Coronary artery (tissue), 2 donors: ENCODE results near the gene ACTA1.
"Not testable (repeated sequence)": the region's sequence is repeated elsewhere in the genome, so short reads cannot be mapped to it uniquely, and the experiment has no call there.

Source experiments
- DNase-seq: peaks from one replicate; pipeline ENCODE4 v3.0.0-alpha.2; 2017; ENCODE audit warnings: low spot score
- H3K27ac ChIP-seq, 2 donors: fragments of 200-600 bp; sonication (generic); one replicate each; pipeline ENCODE4 v1.5.1; 2016 to 2019
- H3K4me3 ChIP-seq: fragments of 200-600 bp; sonication (generic); 2 replicates; pipeline ENCODE4 v1.5.1; 2016; ENCODE audit warnings: mild to moderate bottlenecking, moderate library complexity
- TF ChIP-seq, protein P1 (sequence below): fragments of 200-600 bp; sonication (generic); IDR thresholded peaks from one replicate; pipeline ENCODE4 v1.5.1; 2019; ENCODE audit warnings: antibody characterized with exemption

Gene ACTA1

DNA sequence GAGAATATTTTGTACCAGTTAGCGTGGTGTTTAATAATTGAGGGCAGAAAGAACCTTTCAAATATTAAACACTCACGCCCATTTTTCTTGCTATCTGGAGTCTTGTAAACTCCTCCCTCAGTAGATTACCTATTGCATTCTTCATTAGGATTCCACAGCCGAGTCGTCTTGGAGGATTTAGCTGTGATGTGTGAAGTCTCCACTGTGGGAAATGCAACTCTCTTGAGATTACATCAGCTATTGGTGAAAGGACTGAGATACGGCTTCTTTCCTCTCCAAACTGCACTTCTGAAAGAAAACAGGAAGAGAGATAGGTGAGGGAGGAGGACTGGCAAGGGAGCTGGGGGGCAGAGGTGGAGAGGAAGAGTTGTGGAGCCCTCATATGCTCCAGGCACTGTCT lies 36.1 kb downstream of the ACTA1 start:
- no peak overlapping the region for H3K4me3 ChIP-seq
- DNase-seq, result no peak

DNA sequence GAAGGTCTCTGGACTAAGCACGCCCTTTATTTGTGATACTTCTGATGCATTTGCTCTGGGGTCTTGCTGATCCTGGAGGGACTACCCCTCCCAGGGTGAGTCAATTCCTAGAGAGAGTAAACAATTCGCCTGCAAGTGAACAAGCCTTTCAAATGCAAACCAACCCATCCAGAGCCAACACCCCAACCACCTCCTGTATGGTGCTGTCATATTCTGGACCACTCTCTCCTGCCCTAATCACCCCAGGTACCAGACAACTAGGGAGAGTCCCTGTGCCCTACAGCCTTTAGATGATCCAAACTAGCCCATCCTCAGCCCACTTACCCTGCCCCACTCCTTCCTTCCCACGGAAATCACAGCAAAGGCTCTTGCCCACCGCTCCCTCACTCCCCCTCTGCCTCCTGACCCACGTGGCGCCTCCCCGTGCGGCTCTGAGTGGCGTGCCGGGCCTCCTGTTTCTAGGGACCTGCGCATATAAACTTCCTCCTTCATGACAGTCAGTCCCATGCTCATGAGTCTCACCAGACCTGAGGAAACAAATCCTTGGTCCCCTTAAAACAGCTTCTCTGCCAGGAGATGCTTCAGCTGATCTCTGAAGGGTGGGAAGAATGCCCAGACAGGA lies 37.2 kb downstream of the ACTA1 start:
- DNase-seq, result no peak
- Histone ChIP-seq H3K27ac (no peak overlapping the region), H3K4me3 (no peak overlapping the region)
- TF ChIP-seq, protein P1, sequence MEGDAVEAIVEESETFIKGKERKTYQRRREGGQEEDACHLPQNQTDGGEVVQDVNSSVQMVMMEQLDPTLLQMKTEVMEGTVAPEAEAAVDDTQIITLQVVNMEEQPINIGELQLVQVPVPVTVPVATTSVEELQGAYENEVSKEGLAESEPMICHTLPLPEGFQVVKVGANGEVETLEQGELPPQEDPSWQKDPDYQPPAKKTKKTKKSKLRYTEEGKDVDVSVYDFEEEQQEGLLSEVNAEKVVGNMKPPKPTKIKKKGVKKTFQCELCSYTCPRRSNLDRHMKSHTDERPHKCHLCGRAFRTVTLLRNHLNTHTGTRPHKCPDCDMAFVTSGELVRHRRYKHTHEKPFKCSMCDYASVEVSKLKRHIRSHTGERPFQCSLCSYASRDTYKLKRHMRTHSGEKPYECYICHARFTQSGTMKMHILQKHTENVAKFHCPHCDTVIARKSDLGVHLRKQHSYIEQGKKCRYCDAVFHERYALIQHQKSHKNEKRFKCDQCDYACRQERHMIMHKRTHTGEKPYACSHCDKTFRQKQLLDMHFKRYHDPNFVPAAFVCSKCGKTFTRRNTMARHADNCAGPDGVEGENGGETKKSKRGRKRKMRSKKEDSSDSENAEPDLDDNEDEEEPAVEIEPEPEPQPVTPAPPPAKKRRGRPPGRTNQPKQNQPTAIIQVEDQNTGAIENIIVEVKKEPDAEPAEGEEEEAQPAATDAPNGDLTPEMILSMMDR, result no peak

More for the DNA sequence above, 36.1 kb downstream of the ACTA1 start:
- TF ChIP-seq, protein P1, result no peak
- no peak overlapping the region for H3K27ac ChIP-seq

DNA sequence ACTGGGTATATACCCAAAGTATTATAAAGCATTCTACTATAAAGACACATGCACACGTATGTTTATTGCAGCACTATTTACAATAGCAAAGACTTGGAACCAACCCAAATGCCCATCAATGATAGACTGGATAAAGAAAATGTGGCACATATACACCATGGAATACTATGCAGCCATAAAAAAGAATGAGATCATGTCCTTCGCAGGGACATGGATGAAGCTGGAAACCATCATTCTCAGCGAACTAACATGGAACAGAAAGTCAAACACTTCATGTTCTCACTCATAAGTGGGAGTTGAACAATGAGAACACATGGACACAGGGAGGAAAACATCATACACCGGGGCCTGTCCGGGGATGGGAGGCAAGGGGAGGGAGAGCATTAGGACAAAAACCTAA lies 39.4 kb downstream of the ACTA1 start:
- DNase-seq, H3K27ac ChIP-seq, H3K4me3 ChIP-seq: not testable (repeated sequence)

DNA sequence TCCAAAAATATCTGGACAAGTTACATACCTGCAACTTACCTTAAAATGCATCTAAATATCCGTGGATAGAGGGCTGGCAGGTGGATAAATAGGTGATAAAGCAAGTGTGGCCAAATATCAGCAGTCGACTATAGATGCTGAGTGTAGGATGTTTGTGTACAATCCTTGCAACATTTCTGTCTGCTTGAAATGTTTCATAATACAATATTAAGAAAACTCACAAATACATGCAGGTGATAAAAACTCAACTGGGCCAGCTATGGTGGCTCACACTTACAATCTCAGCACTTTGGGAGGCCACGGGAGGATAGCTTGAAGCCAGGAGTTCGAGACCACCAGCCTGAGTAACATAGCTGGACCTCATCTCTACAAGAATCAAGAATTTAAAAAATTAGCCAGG lies 41.0 kb downstream of the ACTA1 start:
- DNase-seq, result no peak
- Histone ChIP-seq H3K27ac (no peak overlapping the region), H3K4me3 (no peak overlapping the region)
- TF ChIP-seq, protein P1, result no peak

DNA sequence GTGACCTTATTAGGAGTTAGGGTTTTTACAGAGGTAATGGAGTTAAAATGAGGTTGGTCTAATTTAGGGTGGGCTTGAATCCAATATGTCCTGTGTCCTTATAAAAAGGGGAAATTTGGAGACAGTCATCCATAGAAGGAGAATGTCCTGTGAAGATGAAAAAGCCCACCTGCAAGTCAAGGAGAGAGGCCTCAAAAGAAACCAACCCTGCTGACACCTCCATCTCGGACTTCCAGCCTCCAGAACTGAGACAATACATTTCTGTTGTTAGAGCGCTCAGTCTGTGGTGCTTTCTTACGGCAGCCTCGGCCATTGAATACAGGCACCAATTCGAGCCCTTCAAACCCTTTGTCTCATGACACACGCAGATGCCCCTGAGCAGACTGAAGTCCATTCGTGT lies 43.8 kb downstream of the ACTA1 start:
- TF ChIP-seq, protein P1, result no peak

DNA sequence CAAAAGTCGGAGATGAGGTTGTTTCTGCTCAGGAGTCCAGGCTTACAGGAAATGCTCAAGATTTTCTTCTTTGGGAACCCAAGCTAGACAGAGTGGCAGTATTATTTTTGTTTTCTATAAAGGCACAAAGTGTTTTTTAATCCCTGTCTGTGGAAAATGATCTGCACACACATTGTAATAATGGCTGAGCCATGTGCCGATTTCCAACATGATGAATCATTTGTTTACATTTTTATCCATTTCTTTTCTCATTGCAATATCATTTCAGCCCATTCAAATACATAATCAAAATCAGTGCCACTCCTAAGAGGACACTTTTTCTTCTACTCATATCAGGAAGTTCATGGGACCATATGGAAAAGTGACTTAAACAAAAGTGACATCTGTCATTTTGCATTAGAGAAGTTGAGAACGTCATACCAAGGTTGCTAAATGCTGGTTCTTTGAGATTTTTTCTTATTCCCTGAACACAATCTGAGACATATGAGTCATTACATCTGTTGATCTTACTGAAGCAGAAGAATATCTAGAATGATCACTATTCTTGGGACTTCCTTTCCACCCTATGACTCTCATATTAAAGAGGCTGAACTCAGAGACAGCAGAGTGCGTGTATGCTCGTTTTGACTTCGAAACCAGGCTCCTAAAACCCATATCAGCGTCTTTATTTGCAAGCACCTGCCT lies 44.9 kb downstream of the ACTA1 start:
- no peak for DNase-seq
- TF ChIP-seq, protein P1, result no peak
- no peak overlapping the region for H3K4me3 ChIP-seq
- no peak overlapping the region for H3K27ac ChIP-seq

More for the DNA sequence above, 43.8 kb downstream of the ACTA1 start:
- no peak overlapping the region for H3K4me3 ChIP-seq
- DNase-seq, result no peak
- no peak overlapping the region for H3K27ac ChIP-seq

DNA sequence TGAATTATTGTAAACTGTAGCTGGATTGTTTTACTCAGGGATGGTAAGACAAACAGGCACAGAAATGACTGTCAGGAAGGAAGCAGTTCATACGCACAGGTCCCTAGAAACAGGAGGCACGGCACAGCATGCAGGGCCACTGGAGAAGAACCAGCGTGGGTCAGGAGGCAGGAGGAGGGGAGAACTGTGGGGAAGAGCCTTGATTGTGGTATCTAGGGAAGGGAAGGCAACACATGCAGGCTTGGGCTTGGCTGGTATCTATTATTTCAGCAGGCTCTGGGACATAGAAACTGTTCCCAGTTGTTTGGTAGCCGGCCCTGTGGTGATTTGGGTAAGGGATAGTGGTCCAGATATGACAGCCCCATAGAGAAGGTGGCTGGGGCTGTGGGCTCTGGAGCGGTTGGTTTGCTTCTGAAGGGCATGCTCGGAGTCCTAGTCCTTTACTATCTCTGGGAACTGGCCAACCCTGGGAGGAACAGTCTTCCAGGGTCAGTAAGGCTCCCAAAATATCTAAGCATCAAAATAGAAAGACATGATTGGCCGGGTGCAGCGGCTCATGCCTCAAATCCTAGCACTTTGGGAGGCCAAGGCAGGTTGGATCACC lies 47.9 kb downstream of the ACTA1 start:
- no peak overlapping the region for H3K27ac ChIP-seq

More for the DNA sequence above, 47.9 kb downstream of the ACTA1 start:
- TF ChIP-seq, protein P1, result no peak
- H3K4me3 ChIP-seq, result no peak overlapping the region
- DNase-seq, result no peak
